A549 (cell line): ENCODE results near the gene COMT.

Source experiments
- CEBPB ChIP-seq, 2 experiments: fragments of >200 bp in 1 of 2; sonication (Bioruptor Twin) in 1 of 2; formaldehyde crosslinking in 1 of 2; IDR thresholded peaks; 2 replicates each; pipeline ENCODE4 v1.6.1; 2012 to 2016
- POLR2A ChIP-seq: IDR thresholded peaks from 2 replicates; pipeline ENCODE4 v1.6.1; 2012; ENCODE audit warnings: mild to moderate bottlenecking, low read length
- ZSCAN20 ChIP-seq: fragments of 250-450 bp; sonication (Bioruptor Pico); IDR thresholded peaks from 2 replicates; pipeline ENCODE4 v1.8.0; 2022; ENCODE audit warnings: mild to moderate bottlenecking, moderate library complexity
- TF ChIP-seq, protein P1 (sequence below): fragments of >200 bp; sonication (Bioruptor Twin); formaldehyde crosslinking; IDR thresholded peaks from 3 replicates; pipeline ENCODE4 v1.5.1; 2016
- TF ChIP-seq, protein P2 (sequence below): fragments of >200 bp; sonication (Bioruptor Twin); formaldehyde crosslinking; IDR thresholded peaks from 3 replicates; pipeline ENCODE4 v1.6.1; 2016

GRCh38 chr22:19901577-19902244 lies 39.9 kb upstream of the COMT start:
- TF ChIP-seq, protein P1, sequence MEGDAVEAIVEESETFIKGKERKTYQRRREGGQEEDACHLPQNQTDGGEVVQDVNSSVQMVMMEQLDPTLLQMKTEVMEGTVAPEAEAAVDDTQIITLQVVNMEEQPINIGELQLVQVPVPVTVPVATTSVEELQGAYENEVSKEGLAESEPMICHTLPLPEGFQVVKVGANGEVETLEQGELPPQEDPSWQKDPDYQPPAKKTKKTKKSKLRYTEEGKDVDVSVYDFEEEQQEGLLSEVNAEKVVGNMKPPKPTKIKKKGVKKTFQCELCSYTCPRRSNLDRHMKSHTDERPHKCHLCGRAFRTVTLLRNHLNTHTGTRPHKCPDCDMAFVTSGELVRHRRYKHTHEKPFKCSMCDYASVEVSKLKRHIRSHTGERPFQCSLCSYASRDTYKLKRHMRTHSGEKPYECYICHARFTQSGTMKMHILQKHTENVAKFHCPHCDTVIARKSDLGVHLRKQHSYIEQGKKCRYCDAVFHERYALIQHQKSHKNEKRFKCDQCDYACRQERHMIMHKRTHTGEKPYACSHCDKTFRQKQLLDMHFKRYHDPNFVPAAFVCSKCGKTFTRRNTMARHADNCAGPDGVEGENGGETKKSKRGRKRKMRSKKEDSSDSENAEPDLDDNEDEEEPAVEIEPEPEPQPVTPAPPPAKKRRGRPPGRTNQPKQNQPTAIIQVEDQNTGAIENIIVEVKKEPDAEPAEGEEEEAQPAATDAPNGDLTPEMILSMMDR = no peak
- no peak for TF ChIP-seq POLR2A
- TF ChIP-seq, protein P2, sequence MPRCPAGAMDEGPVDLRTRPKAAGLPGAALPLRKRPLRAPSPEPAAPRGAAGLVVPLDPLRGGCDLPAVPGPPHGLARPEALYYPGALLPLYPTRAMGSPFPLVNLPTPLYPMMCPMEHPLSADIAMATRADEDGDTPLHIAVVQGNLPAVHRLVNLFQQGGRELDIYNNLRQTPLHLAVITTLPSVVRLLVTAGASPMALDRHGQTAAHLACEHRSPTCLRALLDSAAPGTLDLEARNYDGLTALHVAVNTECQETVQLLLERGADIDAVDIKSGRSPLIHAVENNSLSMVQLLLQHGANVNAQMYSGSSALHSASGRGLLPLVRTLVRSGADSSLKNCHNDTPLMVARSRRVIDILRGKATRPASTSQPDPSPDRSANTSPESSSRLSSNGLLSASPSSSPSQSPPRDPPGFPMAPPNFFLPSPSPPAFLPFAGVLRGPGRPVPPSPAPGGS = no peak
- TF ChIP-seq ZSCAN20 (CRISPR knock-in tag) = no peak
- TF ChIP-seq CEBPB (IDR thresholded peaks at IDR 0.05) = no peak
